HG03175 (cell line): ENCODE results near the gene PIANP.
A peak's percentile ranks its signal among the peaks of the same experiment; 100 is the strongest.

ENCODE experiments used
- ATAC-seq: cut with Tn5 transposase; IDR thresholded peaks from one replicate; pipeline ENCODE4 v1.9.1; 2021; ENCODE audit warnings: mild to moderate bottlenecking, moderate library complexity; ENCODE audit not compliant: unreplicated experiment

PIANP gene

GRCh38 chr12:6676962-6677361 lies 23.7 kb downstream of the PIANP start:
- ATAC-seq = no peak

DNA sequence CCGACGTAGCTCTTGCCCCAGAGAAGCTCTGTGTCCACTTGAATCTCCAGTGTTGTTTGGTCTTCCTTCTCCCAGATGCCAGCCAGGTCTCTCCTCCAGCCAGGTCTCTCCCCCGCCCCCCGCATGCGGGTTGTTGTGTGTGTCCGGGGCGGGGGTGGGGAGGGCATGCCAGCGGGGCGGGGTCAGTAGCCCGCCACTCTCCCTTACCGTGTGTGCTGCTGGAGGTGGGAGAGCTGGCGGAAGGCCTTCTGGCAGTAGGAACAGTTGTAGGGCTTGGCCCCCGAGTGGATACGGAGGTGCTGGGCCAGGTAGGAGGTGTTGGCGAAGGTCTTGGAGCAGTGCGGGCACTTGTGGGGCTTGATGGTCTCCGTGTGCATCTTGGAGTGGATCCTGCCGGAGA lies 28.5 kb downstream of the PIANP start:
- ATAC-seq = no peak

DNA sequence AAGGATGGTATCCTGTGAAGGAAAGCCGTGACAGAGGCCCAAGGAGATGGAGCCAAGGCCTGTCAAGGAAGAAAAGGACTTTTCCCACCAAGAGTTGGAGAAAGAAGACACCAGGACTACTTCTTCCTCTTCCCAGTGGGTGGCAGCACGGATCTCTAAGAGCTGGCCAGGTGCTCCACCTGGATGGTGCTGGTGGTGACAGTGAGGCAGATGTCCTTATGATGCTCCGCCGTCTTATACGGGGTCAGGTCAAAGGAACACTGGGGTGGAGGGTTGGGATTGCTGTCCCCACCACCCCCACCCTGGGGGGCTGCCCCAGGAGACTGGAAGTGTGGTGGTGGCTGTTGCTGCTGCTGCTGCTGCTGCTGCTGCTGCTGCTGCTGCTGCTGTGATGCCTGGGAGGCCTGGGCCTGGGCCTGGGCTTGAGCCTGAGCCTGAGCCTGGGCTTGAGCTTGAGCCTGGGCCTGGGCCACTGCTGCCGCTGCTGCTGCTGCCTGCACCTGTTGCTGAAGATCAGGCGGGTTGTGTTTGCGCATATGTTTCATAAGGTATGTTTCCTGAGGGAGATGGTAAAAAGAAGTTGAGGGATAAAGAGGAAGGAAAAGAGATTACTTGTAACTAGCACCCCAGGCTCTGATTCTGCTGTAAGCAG lies 32.9 kb downstream of the PIANP start:
- ATAC-seq = no peak

GRCh38 chr12:6666211-6666610 lies 34.4 kb downstream of the PIANP start:
- ATAC-seq = no peak

GRCh38 chr12:6664902-6665301 lies 35.7 kb downstream of the PIANP start:
- no peak for ATAC-seq

DNA sequence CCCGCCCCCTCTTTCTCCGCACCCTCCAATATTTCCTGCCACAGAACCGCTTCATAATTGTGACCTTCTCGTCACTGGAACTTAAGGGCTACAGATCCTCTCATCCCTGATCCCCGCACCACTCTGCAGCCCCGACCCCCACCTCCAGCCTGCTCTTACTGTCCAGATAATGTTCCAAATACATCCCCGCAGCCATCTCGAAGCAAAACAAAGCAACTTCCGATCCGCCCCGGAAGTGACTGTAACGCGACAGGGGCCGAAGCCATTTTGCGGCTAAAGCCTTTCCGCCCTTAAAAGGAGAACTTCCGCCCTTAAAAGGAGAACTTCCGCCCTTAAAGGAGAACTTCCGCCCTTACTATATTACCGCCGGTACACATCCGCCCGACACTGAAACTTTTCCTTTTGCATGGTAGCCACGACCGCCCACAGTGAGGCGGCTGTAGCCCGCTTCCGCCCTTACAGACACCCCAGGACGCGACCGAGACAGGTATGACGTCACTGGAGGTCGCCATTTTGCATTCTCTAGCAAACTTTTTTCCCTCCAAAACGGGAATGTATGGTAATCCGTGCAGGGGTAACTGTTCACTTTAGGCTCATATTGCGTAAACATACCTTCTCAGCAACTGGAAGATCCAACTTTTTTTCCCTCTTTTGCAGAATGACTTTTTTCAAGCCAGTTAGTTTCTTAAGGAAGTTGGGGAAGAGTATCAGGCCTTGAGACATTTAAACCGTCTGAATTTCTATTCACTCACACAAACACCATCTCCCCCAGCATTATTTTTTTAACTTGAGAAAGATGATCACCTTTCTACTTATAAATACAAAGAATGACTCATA lies 37.5 kb downstream of the PIANP start, which contains the start of gene ING4:
TSS of gene ING4 (minus strand) at position 214 of the 837 bp plus-strand sequence. CDS start at position 196, 18 bp downstream.
- ATAC-seq = peak; percentile 98

GRCh38 chr12:6662602-6662905 lies 38.1 kb downstream of the PIANP start:
- peak; percentile 22 for ATAC-seq

- ATAC-seq = no peak
Observed at GRCh38 chr12:6653987-6654386, 46.6 kb downstream of the PIANP start.

- no peak for ATAC-seq
Observed at GRCh38 chr12:6653342-6653741, 47.3 kb downstream of the PIANP start.

- no peak for ATAC-seq
Observed at GRCh38 chr12:6652391-6652790, 48.2 kb downstream of the PIANP start.

GRCh38 chr12:6650832-6651231 lies 49.8 kb downstream of the PIANP start:
- no peak for ATAC-seq

- ATAC-seq = no peak
Observed at GRCh38 chr12:6647083-6647604, 53.5 kb downstream of the PIANP start, which contains the start of gene ACRBP. TSS of gene ACRBP (minus strand) at chr12:6647432. CDS start at chr12:6647366, 66 bp downstream.

GRCh38 chr12:6646276-6647082 lies 54.1 kb downstream of the PIANP start:
- no peak for ATAC-seq

GRCh38 chr12:6644903-6645302 lies 55.7 kb downstream of the PIANP start:
- ATAC-seq = no peak

DNA sequence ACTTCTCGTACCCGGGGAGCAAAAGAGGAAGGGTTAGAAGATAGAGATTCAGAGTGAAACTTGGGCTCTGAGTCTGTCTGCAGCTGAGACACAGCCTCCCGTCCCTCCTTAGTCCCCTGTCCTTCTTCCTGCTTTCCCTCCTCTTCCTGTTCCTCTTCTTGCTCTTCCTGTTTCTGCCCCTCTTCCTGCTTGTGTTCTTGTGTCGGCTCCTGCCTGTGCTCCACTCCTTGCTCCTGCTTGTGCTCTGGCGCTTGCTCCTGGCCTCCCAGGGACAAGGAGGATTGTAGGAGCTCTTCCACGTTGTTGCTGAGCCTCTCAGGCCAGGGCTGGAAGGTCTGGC lies 56.4 kb downstream of the PIANP start:
- ATAC-seq = no peak
